Transverse colon (tissue), 4 donors: ENCODE results near the gene NDUFV2.

Experiments
- CTCF ChIP-seq, 5 experiments: fragments of 200-600 bp in 3 of 5; fragments of 450-650 bp in 2 of 5; sonication (generic) in 3 of 5; IDR thresholded peaks; 1 replicate in 2 of 5; 2 replicates in 3 of 5; pipeline ENCODE4 v1.5.1; 2016 to 2017; ENCODE audit warnings: antibody characterized with exemption in 5 of 5, inconsistent platforms in 3 of 5, mild to moderate bottlenecking in 2 of 5, moderate library complexity in 1 of 5
- EP300 ChIP-seq: sonication (generic); formaldehyde crosslinking; IDR thresholded peaks from one replicate; pipeline ENCODE4 v1.6.1; 2017; ENCODE audit warnings: antibody characterized with exemption, low read depth
- POLR2A ChIP-seq: fragments of 450-650 bp; IDR thresholded peaks from one replicate; pipeline ENCODE4 v1.6.1; 2016; ENCODE audit warnings: antibody characterized with exemption, mild to moderate bottlenecking, moderate library complexity
- POLR2AphosphoS5 ChIP-seq, 3 donors: sonication (generic); formaldehyde crosslinking; IDR thresholded peaks; one replicate each; pipeline ENCODE4 v1.6.1; 2016; ENCODE audit warnings: antibody characterized with exemption in 3 of 3

- no peak for TF ChIP-seq CTCF (IDR thresholded peaks at IDR 0.05)
- no peak for TF ChIP-seq POLR2AphosphoS5 (IDR thresholded peaks at IDR 0.05)
- no peak for TF ChIP-seq EP300
- TF ChIP-seq POLR2A, result no peak
Measured at GRCh38 chr18:9055185-9055584, 47.3 kb upstream of the NDUFV2 start.
